Neural crest cell (in vitro differentiated cells): ENCODE results near the gene MAPK11. TPM values are rescaled to one million over a fixed set of nuclear protein-coding genes. Genes with fewer than 3 reads are reported as not detected.

ENCODE experiments used
- DNase-seq: peaks from one replicate; pipeline ENCODE4 v3.0.0; 2021; ENCODE audit warnings: low read depth, mixed read lengths, low spot score
- H3K27ac Mint-ChIP-seq: one replicate; pipeline ENCODE4 v1.8.0; 2021; ENCODE audit warnings: mild to moderate bottlenecking, mixed read lengths; ENCODE audit not compliant: unreplicated experiment
- H3K27me3 Mint-ChIP-seq: 2 replicates; pipeline ENCODE4 v1.8.0; 2021; ENCODE audit warnings: low read depth, mild to moderate bottlenecking, mixed read lengths
- H3K36me3 Mint-ChIP-seq: 2 replicates; pipeline ENCODE4 v1.8.0; 2021; ENCODE audit warnings: low read depth, mild to moderate bottlenecking, mixed read lengths
- H3K4me1 Mint-ChIP-seq: 2 replicates; pipeline ENCODE4 v1.8.0; 2021; ENCODE audit warnings: mixed read lengths
- H3K4me3 Mint-ChIP-seq: one replicate; pipeline ENCODE4 v1.8.0; 2021; ENCODE audit warnings: mild to moderate bottlenecking, mixed read lengths
- H3K9me3 Mint-ChIP-seq: 2 replicates; pipeline ENCODE4 v1.8.0; 2021; ENCODE audit warnings: mixed read lengths
- CTCF ChIP-seq: fragments of 200-600 bp; sonication (generic); conservative IDR thresholded peaks from 2 replicates; pipeline ENCODE4 v1.5.0; 2021; ENCODE audit warnings: antibody characterized with exemption, mild to moderate bottlenecking
- total RNA-seq: library from RNA; stranded (reverse); gene quantifications from 2 replicates; pipeline ENCODE4 v1.2.1, GENCODE V29; 2021

MAPK11 gene
- total RNA-seq, 1 donor from 2014 or later = 16.3 TPM

- Mint-ChIP-seq H3K36me3 (no peaks in the 10 kb centered on the region), H3K27me3 (no peaks in the 10 kb centered on the region), H3K9me3 (no peaks in the 10 kb centered on the region), H3K27ac (no peak overlapping the region), H3K4me1 (peaks cover 8% of the 10 kb centered on the region), H3K4me3 (no peak overlapping the region)
- DNase-seq = no peak
- no peak for TF ChIP-seq CTCF
Observed at GRCh38 chr22:50289151-50289941, 19.2 kb upstream of the MAPK11 start.

- Mint-ChIP-seq H3K4me3 (no peak overlapping the region), H3K36me3 (no peaks in the 10 kb centered on the region), H3K4me1 (peaks cover 3% of the 10 kb centered on the region), H3K27ac (no peak overlapping the region), H3K27me3 (no peaks in the 10 kb centered on the region), H3K9me3 (no peaks in the 10 kb centered on the region)
- no peak for DNase-seq
- TF ChIP-seq CTCF = no peak
Observed at GRCh38 chr22:50287731-50288130, 17.6 kb upstream of the MAPK11 start.

- no peak for DNase-seq
- no peaks in the 10 kb centered on the region for H3K9me3 Mint-ChIP-seq
- no peaks in the 10 kb centered on the region for H3K27me3 Mint-ChIP-seq
- no peak overlapping the region for H3K27ac Mint-ChIP-seq
- H3K4me1 Mint-ChIP-seq = no peaks in the 10 kb centered on the region
- no peaks in the 10 kb centered on the region for H3K36me3 Mint-ChIP-seq
- no peak for TF ChIP-seq CTCF
- H3K4me3 Mint-ChIP-seq = no peak overlapping the region
Observed at GRCh38 chr22:50286701-50287318, 16.6 kb upstream of the MAPK11 start.

- Mint-ChIP-seq H3K27me3 (no peaks in the 10 kb centered on the region), H3K27ac (no peak overlapping the region), H3K4me1 (no peaks in the 10 kb centered on the region), H3K36me3 (no peaks in the 10 kb centered on the region), H3K9me3 (no peaks in the 10 kb centered on the region), H3K4me3 (no peak overlapping the region)
- TF ChIP-seq CTCF = no peak
- no peak for DNase-seq
Observed at GRCh38 chr22:50286275-50286674, 16.1 kb upstream of the MAPK11 start.

GRCh38 chr22:50285568-50286229 lies 15.5 kb upstream of the MAPK11 start:
- Mint-ChIP-seq H3K4me3 (no peak overlapping the region), H3K9me3 (no peaks in the 10 kb centered on the region), H3K27me3 (no peaks in the 10 kb centered on the region), H3K36me3 (no peaks in the 10 kb centered on the region), H3K4me1 (no peaks in the 10 kb centered on the region), H3K27ac (no peak overlapping the region)
- DNase-seq = no peak
- no peak for TF ChIP-seq CTCF
